H9 (cell line): ENCODE measurements around the gene IL3. TPM values are rescaled to one million over a fixed set of nuclear protein-coding genes. Genes with fewer than 3 reads are reported as not detected.

Experiments
- DNase-seq: peaks from one replicate; pipeline ENCODE4 v3.0.0-alpha.2; 2017
- H2AFZ ChIP-seq: one replicate; pipeline ENCODE4 v1.6.1; 2013; ENCODE audit warnings: mild to moderate bottlenecking, low read length, control low read depth, moderate library complexity
- H2AK5ac ChIP-seq: 2 replicates; pipeline ENCODE4 v1.6.1; 2013; ENCODE audit warnings: low read length, control low read depth, mixed read lengths; ENCODE audit not compliant: insufficient read length
- H2BK120ac ChIP-seq: one replicate; pipeline ENCODE4 v1.6.1; 2013; ENCODE audit warnings: low read depth, mild to moderate bottlenecking, low read length, control low read depth, inconsistent platforms; ENCODE audit not compliant: poor library complexity, severe bottlenecking
- H2BK12ac ChIP-seq: 2 replicates; pipeline ENCODE4 v1.6.1; 2013; ENCODE audit warnings: low read length, control low read depth, mixed read lengths, low read depth; ENCODE audit not compliant: insufficient read length
- H2BK15ac ChIP-seq: 2 replicates; pipeline ENCODE4 v1.6.1; 2013; ENCODE audit warnings: low read depth, low read length, control low read depth
- H2BK20ac ChIP-seq: one replicate; pipeline ENCODE4 v1.6.1; 2013; ENCODE audit warnings: low read depth, mild to moderate bottlenecking, low read length, control low read depth, inconsistent platforms; ENCODE audit not compliant: poor library complexity, severe bottlenecking
- H2BK5ac ChIP-seq: 2 replicates; pipeline ENCODE4 v1.6.1; 2013; ENCODE audit warnings: low read length, control low read depth, mixed read lengths; ENCODE audit not compliant: insufficient read length
- H3K14ac ChIP-seq: 2 replicates; pipeline ENCODE4 v1.6.1; 2013; ENCODE audit warnings: low read length, control low read depth; ENCODE audit not compliant: insufficient read depth
- H3K18ac ChIP-seq: 2 replicates; pipeline ENCODE4 v1.6.1; 2013; ENCODE audit warnings: low read depth, mild to moderate bottlenecking, mixed read lengths, low read length, control low read depth; ENCODE audit not compliant: insufficient read length
- H3K23ac ChIP-seq: 2 replicates; pipeline ENCODE4 v1.6.1; 2013; ENCODE audit warnings: low read length, control low read depth, mixed read lengths, low read depth; ENCODE audit not compliant: insufficient read length
- H3K23me2 ChIP-seq: 2 replicates; pipeline ENCODE4 v1.6.1; 2013; ENCODE audit warnings: low read depth, mild to moderate bottlenecking, mixed read lengths, low read length, control low read depth; ENCODE audit not compliant: insufficient read length, poor library complexity, severe bottlenecking
- H3K27ac ChIP-seq: 2 replicates; pipeline ENCODE4 v1.5.1; 2013; ENCODE audit warnings: low read length, control low read depth, mixed read lengths, low read depth; ENCODE audit not compliant: insufficient read length
- H3K27me3 ChIP-seq: 2 replicates; pipeline ENCODE4 v1.6.1; 2013; ENCODE audit warnings: low read length, control low read depth, inconsistent platforms; ENCODE audit not compliant: insufficient read depth
- H3K4ac ChIP-seq: 2 replicates; pipeline ENCODE4 v1.6.1; 2013; ENCODE audit warnings: low read depth, mild to moderate bottlenecking, control low read depth, inconsistent platforms, low read length, moderate library complexity
- H3K4me1 ChIP-seq: 2 replicates; pipeline ENCODE4 v1.6.1; 2013; ENCODE audit warnings: low read length, control low read depth, inconsistent platforms; ENCODE audit not compliant: insufficient read depth
- H3K4me2 ChIP-seq: 2 replicates; pipeline ENCODE4 v1.6.1; 2013; ENCODE audit warnings: low read length, control low read depth, mixed read lengths; ENCODE audit not compliant: insufficient read length, insufficient read depth
- H3K56ac ChIP-seq: 2 replicates; pipeline ENCODE4 v1.6.1; 2013; ENCODE audit warnings: low read depth, mild to moderate bottlenecking, mixed read lengths, low read length, control low read depth; ENCODE audit not compliant: insufficient read length
- H3K79me1 ChIP-seq: 2 replicates; pipeline ENCODE4 v1.6.1; 2013; ENCODE audit warnings: low read depth, mild to moderate bottlenecking, moderate library complexity, low read length, control low read depth, inconsistent platforms; ENCODE audit not compliant: insufficient read depth, poor library complexity, severe bottlenecking
- H3K79me2 ChIP-seq: 2 replicates; pipeline ENCODE4 v1.6.1; 2013; ENCODE audit warnings: low read length, control low read depth, inconsistent platforms; ENCODE audit not compliant: insufficient read depth
- H3K9ac ChIP-seq: 2 replicates; pipeline ENCODE4 v1.6.1; 2013; ENCODE audit warnings: low read length, control low read depth, mixed read lengths; ENCODE audit not compliant: insufficient read length; ENCODE audit errors: extremely low read depth
- H3K9me3 ChIP-seq: one replicate; pipeline ENCODE4 v1.6.1; 2013; ENCODE audit warnings: low read depth, low read length, inconsistent platforms; ENCODE audit not compliant: control insufficient read depth
- H3T11ph ChIP-seq: one replicate; pipeline ENCODE4 v1.6.1; 2013; ENCODE audit warnings: mild to moderate bottlenecking, low read length, control low read depth, inconsistent platforms
- H4K20me1 ChIP-seq: one replicate; pipeline ENCODE4 v1.6.1; 2013; ENCODE audit not compliant: control insufficient read depth, insufficient read length, insufficient read depth
- H4K5ac ChIP-seq: 2 replicates; pipeline ENCODE4 v1.6.1; 2013; ENCODE audit warnings: low read depth, mild to moderate bottlenecking, mixed read lengths, low read length, control low read depth; ENCODE audit not compliant: insufficient read length
- H4K8ac ChIP-seq: replicated peaks from 2 replicates; pipeline ENCODE4 v1.6.1; 2013; ENCODE audit warnings: low read length, control low read depth, mixed read lengths, low read depth; ENCODE audit not compliant: insufficient read length
- H4K91ac ChIP-seq: 2 replicates; pipeline ENCODE4 v1.6.1; 2013; ENCODE audit warnings: low read depth, mild to moderate bottlenecking, moderate library complexity, mixed read lengths, low read length, control low read depth; ENCODE audit not compliant: insufficient read length
- H3K27ac Mint-ChIP-seq, 3 experiments: 2 replicates in 2 of 3; 3 replicates in 1 of 3; pipeline ENCODE4 v1.8.0; 2020 to 2021; ENCODE audit warnings: mixed read lengths in 3 of 3, mild to moderate bottlenecking in 1 of 3, moderate library complexity in 1 of 3
- H3K27me3 Mint-ChIP-seq: 2 replicates; pipeline ENCODE4 v1.8.0; 2021; ENCODE audit warnings: low read depth, mild to moderate bottlenecking, moderate library complexity, mixed read lengths
- H3K36me3 Mint-ChIP-seq, 3 experiments: 2 replicates in 2 of 3; 3 replicates in 1 of 3; pipeline ENCODE4 v1.8.0; 2020 to 2021; ENCODE audit warnings: low read depth in 3 of 3, mixed read lengths in 3 of 3; ENCODE audit not compliant: insufficient read depth in 1 of 3
- H3K4me1 Mint-ChIP-seq, 2 experiments: 2 replicates each; pipeline ENCODE4 v1.8.0; 2020; ENCODE audit warnings: mixed read lengths in 2 of 2
- H3K4me3 Mint-ChIP-seq, 2 experiments: 2 replicates in 1 of 2; 3 replicates in 1 of 2; pipeline ENCODE4 v1.8.0; 2020 to 2021; ENCODE audit warnings: mild to moderate bottlenecking in 2 of 2, mixed read lengths in 2 of 2, moderate library complexity in 1 of 2
- H3K9me3 Mint-ChIP-seq, 2 experiments: 2 replicates in 1 of 2; 3 replicates in 1 of 2; pipeline ENCODE4 v1.8.0; 2020; ENCODE audit warnings: mild to moderate bottlenecking in 2 of 2, mixed read lengths in 2 of 2, moderate library complexity in 1 of 2
- WGBS: extraction: QIAGEN DNeasy Blood & Tissue Kit; methylation state at CpG from one replicate; pipeline ENCODE4 v1.1.7; 2013; ENCODE audit warnings: missing lambda C conversion rate, low lambda C conversion rate, mixed read lengths; ENCODE audit not compliant: insufficient read length; ENCODE audit errors: extremely low coverage; 5-methylcytosine and 5-hydroxymethylcytosine counted together
- total RNA-seq: library from RNA; stranded (reverse); gene quantifications from 2 replicates; pipeline ENCODE4 v1.2.1, GENCODE V29; 2021
- TF ChIP-seq, protein P1 (sequence below): fragments of 200-600 bp; sonication (generic); conservative IDR thresholded peaks from 3 replicates; pipeline ENCODE4 v1.8.0; 2021; ENCODE audit warnings: antibody characterized with exemption, mild to moderate bottlenecking

Gene IL3
- total RNA-seq, 1 experiment from 2014 or later = not detected

DNA sequence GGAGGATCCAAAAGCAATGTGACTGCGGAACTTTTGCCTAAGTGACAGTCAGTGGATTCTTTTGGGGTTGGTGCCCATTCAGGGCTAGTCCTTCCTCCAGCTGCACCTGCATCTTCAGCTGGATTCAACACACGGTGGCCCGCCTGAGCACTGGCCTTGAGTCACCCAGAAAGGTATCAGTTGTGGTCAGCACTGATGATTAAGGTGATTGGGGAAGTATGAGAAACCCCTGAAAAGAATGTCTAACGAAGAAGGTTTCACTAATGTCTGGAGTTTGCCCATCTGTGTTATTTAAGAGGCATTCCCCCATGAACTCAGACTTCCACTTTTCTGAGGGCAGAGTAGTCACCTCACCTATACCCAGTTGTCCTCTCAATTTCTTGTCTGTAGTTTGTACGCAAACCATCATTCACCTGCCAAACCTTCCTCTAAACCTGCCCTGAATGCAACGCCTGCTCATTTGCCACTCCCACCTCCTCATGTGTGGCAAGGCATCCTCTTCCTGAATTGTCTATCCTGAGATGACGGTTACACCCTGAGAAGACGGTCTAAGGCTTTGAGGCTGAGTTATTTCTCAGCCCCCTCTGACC lies 40.3 kb downstream of the IL3 start:
- H2BK120ac ChIP-seq = no peak overlapping the region
- no peaks in the 10 kb centered on the region; the same call in 1 of the 2 replicates for H3K27me3 Mint-ChIP-seq
- no peak overlapping the region for H3K27ac ChIP-seq
- H3K4me1 ChIP-seq = no peaks in the 10 kb centered on the region
- H2BK12ac ChIP-seq = no peak overlapping the region
- H3K4me2 ChIP-seq = no peak overlapping the region
- H3K4me3 Mint-ChIP-seq = no peak overlapping the region
- no peak overlapping the region for H3K56ac ChIP-seq
- no peak overlapping the region for H3K23ac ChIP-seq
- TF ChIP-seq, protein P1, sequence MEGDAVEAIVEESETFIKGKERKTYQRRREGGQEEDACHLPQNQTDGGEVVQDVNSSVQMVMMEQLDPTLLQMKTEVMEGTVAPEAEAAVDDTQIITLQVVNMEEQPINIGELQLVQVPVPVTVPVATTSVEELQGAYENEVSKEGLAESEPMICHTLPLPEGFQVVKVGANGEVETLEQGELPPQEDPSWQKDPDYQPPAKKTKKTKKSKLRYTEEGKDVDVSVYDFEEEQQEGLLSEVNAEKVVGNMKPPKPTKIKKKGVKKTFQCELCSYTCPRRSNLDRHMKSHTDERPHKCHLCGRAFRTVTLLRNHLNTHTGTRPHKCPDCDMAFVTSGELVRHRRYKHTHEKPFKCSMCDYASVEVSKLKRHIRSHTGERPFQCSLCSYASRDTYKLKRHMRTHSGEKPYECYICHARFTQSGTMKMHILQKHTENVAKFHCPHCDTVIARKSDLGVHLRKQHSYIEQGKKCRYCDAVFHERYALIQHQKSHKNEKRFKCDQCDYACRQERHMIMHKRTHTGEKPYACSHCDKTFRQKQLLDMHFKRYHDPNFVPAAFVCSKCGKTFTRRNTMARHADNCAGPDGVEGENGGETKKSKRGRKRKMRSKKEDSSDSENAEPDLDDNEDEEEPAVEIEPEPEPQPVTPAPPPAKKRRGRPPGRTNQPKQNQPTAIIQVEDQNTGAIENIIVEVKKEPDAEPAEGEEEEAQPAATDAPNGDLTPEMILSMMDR = no peak
- no peaks in the 10 kb centered on the region for H4K20me1 ChIP-seq
- DNase-seq = no peak
- no peak overlapping the region for H4K8ac ChIP-seq
- H4K91ac ChIP-seq = no peak overlapping the region
- H2AK5ac ChIP-seq = no peak overlapping the region
- H4K5ac ChIP-seq = no peak overlapping the region
- peak overlapping the region in 1 of 3 experiments; percentile 41; a peak in 1 of 7 replicates for H3K27ac Mint-ChIP-seq
- H3K79me2 ChIP-seq = no peaks in the 10 kb centered on the region
- H3K4me1 Mint-ChIP-seq = no peaks in the 10 kb centered on the region
- no peak overlapping the region for H2BK20ac ChIP-seq
- no peak overlapping the region for H2BK5ac ChIP-seq
- no peak overlapping the region for H3K9ac ChIP-seq
- no peaks in the 10 kb centered on the region for H3K9me3 Mint-ChIP-seq
- H3K14ac ChIP-seq = no peak overlapping the region
- H3K23me2 ChIP-seq = no peaks in the 10 kb centered on the region
- no peak overlapping the region for H2BK15ac ChIP-seq
- H3K27me3 ChIP-seq = no peaks in the 10 kb centered on the region
- H3T11ph ChIP-seq = no peak overlapping the region
- no peak overlapping the region for H2AFZ ChIP-seq
- no peak overlapping the region for H3K18ac ChIP-seq
- H3K4ac ChIP-seq = no peak overlapping the region
- H3K79me1 ChIP-seq = no peaks in the 10 kb centered on the region
- WGBS = no CpG with 5 or more reads among the region's 8 CpGs
- H3K9me3 ChIP-seq = no peaks in the 10 kb centered on the region
- no peaks in the 10 kb centered on the region for H3K36me3 Mint-ChIP-seq
